Suprapubic skin (tissue), 4 donors: ENCODE results near the gene NRCAM. TPM values are rescaled to one million over a fixed set of nuclear protein-coding genes. Genes with fewer than 3 reads are reported as not detected.

ENCODE experiments used
- DNase-seq, 2 donors: peaks; one replicate each; pipeline ENCODE4 v3.0.0-alpha.2; 2019; ENCODE audit warnings: low spot score in 2 of 2
- H3K27ac ChIP-seq: fragments of 200-600 bp; sonication (generic); one replicate; pipeline ENCODE4 v1.5.1; 2019
- H3K27me3 ChIP-seq: fragments of 200-600 bp; sonication (generic); one replicate; pipeline ENCODE4 v1.5.1; 2019
- H3K36me3 ChIP-seq: fragments of 200-600 bp; sonication (generic); one replicate; pipeline ENCODE4 v1.5.1; 2019
- H3K4me1 ChIP-seq: fragments of 200-600 bp; sonication (generic); one replicate; pipeline ENCODE4 v1.5.1; 2019
- H3K4me3 ChIP-seq: fragments of 200-600 bp; sonication (generic); one replicate; pipeline ENCODE4 v1.5.1; 2019; ENCODE audit warnings: mild to moderate bottlenecking
- H3K9me3 ChIP-seq: fragments of 200-600 bp; sonication (generic); one replicate; pipeline ENCODE4 v1.5.1; 2019
- EP300 ChIP-seq: sonication (generic); formaldehyde crosslinking; IDR thresholded peaks from one replicate; pipeline ENCODE4 v1.6.1; 2017; ENCODE audit warnings: antibody characterized with exemption
- POLR2A ChIP-seq, 2 donors: fragments of 450-650 bp; IDR thresholded peaks; one replicate each; pipeline ENCODE4 v1.6.1; 2017; ENCODE audit warnings: antibody characterized with exemption in 2 of 2, mild to moderate bottlenecking in 2 of 2, moderate library complexity in 2 of 2
- POLR2AphosphoS5 ChIP-seq, 3 donors: sonication (generic); formaldehyde crosslinking; IDR thresholded peaks; one replicate each; pipeline ENCODE4 v1.6.1; 2017; ENCODE audit warnings: antibody characterized with exemption in 3 of 3
- WGBS: methylation state at CpG from one replicate; pipeline ENCODE4 v1.1.5; 2018; 5-methylcytosine and 5-hydroxymethylcytosine counted together
- total RNA-seq, 4 donors: library from RNA; depleted of rRNA; stranded (reverse); fragments of >200 nt; gene quantifications; one replicate each; pipeline ENCODE4 v1.1.0, GENCODE V29; 2016
- TF ChIP-seq, protein P1 (sequence below), 2 donors: fragments of 200-600 bp in 1 of 2; fragments of 450-650 bp in 1 of 2; sonication (generic) in 1 of 2; IDR thresholded peaks; one replicate each; pipeline ENCODE4 v1.5.1; 2016 to 2019; ENCODE audit warnings: antibody characterized with exemption in 2 of 2, mild to moderate bottlenecking in 1 of 2, moderate library complexity in 1 of 2

The NRCAM gene
- total RNA-seq, 4 donors from 2014 or later: 2.3 to 7.2 (median 2.8) TPM

DNA sequence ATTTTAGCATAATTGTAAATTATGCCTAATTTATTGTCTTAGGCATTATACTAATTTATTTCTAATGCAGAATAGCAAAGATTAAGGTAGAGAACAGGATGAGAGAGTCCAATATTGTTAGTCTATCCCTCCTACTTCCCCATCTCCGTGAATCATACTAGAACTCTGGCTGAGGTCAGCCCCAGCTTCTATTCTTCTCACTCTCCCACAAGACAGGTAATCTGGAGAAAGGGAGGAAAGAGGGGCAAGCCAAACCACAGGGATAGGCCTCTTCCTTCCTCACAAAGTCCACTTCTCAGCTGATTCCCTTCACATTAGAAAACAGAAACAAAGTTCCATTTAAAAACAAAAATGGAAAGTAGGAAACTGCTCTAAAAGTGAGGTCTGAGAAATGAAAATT lies 208.6 kb downstream of the NRCAM start:
- Histone ChIP-seq H3K36me3 (no peaks in the 10 kb centered on the region), H3K27ac (no peak overlapping the region), H3K27me3 (no peaks in the 10 kb centered on the region), H3K9me3 (no peaks in the 10 kb centered on the region), H3K4me1 (no peaks in the 10 kb centered on the region), H3K4me3 (no peak overlapping the region)
- WGBS: 80% methylated on average over 1 of the region's 1 CpG
- no peak for TF ChIP-seq POLR2A (IDR thresholded peaks at IDR 0.05)
- TF ChIP-seq POLR2AphosphoS5 (IDR thresholded peaks at IDR 0.05): no peak
- no peak for TF ChIP-seq EP300
- DNase-seq: no peak

DNA sequence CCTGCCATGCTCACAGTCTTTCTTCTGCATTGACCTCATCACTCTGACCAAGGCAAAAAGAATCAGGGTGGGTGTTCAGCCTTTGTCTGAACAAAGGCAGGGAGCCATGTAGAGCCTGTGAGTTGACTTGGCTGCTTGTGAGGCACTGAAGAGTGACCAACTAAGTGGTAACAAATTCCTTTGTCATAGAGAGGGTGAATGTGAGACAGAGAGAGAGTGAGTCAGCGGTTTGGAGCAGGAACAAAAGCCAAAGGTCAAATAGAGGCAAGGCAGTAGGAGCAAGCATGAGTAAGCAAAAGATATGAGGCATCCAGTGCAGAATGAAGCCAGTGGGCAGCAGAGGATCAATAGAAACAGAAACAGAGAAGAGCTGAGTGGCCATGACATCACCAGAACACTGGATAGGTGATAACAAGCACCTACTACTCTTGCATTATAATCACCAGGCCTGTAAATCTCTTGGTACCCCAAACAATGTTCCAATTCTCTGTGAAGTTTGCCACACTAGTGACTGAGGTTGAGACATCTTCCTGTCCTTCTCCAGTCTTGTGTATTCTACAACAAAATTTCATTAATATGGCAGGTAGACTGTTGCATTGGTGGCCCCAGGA lies 209.9 kb downstream of the NRCAM start:
- no peak for DNase-seq
- H3K9me3 ChIP-seq: no peaks in the 10 kb centered on the region
- WGBS: 60% methylated on average over 1 of the region's 1 CpG
- TF ChIP-seq POLR2A (IDR thresholded peaks at IDR 0.05): no peak
- TF ChIP-seq POLR2AphosphoS5 (IDR thresholded peaks at IDR 0.05): no peak
- TF ChIP-seq, protein P1, sequence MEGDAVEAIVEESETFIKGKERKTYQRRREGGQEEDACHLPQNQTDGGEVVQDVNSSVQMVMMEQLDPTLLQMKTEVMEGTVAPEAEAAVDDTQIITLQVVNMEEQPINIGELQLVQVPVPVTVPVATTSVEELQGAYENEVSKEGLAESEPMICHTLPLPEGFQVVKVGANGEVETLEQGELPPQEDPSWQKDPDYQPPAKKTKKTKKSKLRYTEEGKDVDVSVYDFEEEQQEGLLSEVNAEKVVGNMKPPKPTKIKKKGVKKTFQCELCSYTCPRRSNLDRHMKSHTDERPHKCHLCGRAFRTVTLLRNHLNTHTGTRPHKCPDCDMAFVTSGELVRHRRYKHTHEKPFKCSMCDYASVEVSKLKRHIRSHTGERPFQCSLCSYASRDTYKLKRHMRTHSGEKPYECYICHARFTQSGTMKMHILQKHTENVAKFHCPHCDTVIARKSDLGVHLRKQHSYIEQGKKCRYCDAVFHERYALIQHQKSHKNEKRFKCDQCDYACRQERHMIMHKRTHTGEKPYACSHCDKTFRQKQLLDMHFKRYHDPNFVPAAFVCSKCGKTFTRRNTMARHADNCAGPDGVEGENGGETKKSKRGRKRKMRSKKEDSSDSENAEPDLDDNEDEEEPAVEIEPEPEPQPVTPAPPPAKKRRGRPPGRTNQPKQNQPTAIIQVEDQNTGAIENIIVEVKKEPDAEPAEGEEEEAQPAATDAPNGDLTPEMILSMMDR (IDR thresholded peaks at IDR 0.05): no peak
- TF ChIP-seq EP300: no peak
- H3K27ac ChIP-seq: no peak overlapping the region
- H3K27me3 ChIP-seq: no peaks in the 10 kb centered on the region
- no peak overlapping the region for H3K4me3 ChIP-seq
- H3K36me3 ChIP-seq: no peaks in the 10 kb centered on the region
- no peaks in the 10 kb centered on the region for H3K4me1 ChIP-seq

DNA sequence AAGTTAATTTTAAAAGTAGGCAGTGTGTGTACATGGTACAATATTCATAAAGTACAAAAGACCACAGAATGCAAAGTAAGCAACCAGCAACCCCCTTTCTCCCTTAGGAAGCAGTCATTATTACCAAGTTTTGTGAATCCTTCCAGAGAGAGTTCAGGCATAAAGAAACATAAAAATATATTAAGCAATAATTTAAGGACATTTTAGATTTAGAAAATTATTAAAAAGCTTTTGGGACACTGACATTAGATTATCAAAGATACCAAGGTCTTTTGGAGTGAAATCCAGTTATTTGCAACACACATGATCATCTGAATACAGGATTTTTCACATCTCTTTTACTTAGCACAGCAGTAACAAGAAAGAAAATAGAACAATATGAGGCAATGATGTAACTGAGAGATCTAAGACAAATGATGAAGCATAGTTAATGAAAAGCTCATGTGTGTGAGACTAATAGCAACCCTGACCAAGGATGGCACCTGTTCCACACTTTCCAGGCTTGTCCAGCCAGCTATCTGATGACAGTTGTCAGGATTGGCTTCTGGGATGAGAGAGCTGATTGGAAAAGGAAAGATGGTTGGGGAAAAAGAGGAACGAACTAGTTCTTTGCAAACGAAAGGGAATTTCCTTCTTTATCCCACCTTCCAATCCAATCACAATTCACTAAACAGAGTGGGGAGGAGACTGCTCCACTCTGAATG lies 210.6 kb downstream of the NRCAM start:
- Histone ChIP-seq H3K9me3 (no peaks in the 10 kb centered on the region), H3K27me3 (no peaks in the 10 kb centered on the region), H3K36me3 (no peaks in the 10 kb centered on the region), H3K4me1 (no peaks in the 10 kb centered on the region), H3K4me3 (no peak overlapping the region), H3K27ac (no peak overlapping the region)
- 58% methylated on average over 2 of the region's 2 CpGs for WGBS
- no peak for DNase-seq
- no peak for TF ChIP-seq EP300
- TF ChIP-seq POLR2A (IDR thresholded peaks at IDR 0.05): no peak
- TF ChIP-seq POLR2AphosphoS5 (IDR thresholded peaks at IDR 0.05): no peak
- TF ChIP-seq, protein P1 (IDR thresholded peaks at IDR 0.05): no peak

DNA sequence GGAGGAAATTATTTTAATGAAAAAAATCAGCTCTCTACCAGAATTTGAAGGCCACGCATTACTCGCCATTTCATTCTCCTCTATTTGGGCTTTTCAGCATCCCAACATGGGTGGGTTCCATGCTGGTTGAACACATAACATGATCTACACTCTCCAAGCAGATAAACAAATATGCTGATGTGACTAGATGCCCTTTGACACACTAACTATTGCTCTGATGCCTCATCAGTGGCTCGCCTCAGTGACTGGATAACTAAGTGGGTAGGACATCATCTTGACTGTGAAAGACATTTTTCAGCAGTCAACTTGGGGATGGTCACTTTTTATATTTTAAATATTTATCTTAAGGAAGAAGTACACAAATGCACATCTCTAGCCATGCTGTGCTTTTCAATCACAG lies 212.1 kb downstream of the NRCAM start:
- Histone ChIP-seq H3K27ac (no peak overlapping the region), H3K4me3 (no peak overlapping the region), H3K27me3 (no peaks in the 10 kb centered on the region), H3K4me1 (no peaks in the 10 kb centered on the region), H3K36me3 (no peaks in the 10 kb centered on the region), H3K9me3 (no peaks in the 10 kb centered on the region)
- TF ChIP-seq, protein P1 (IDR thresholded peaks at IDR 0.05): no peak
- TF ChIP-seq EP300: no peak
- no peak for TF ChIP-seq POLR2AphosphoS5 (IDR thresholded peaks at IDR 0.05)
- no peak for TF ChIP-seq POLR2A (IDR thresholded peaks at IDR 0.05)
- DNase-seq: no peak
- WGBS: 92% methylated on average over 3 of the region's 3 CpGs

DNA sequence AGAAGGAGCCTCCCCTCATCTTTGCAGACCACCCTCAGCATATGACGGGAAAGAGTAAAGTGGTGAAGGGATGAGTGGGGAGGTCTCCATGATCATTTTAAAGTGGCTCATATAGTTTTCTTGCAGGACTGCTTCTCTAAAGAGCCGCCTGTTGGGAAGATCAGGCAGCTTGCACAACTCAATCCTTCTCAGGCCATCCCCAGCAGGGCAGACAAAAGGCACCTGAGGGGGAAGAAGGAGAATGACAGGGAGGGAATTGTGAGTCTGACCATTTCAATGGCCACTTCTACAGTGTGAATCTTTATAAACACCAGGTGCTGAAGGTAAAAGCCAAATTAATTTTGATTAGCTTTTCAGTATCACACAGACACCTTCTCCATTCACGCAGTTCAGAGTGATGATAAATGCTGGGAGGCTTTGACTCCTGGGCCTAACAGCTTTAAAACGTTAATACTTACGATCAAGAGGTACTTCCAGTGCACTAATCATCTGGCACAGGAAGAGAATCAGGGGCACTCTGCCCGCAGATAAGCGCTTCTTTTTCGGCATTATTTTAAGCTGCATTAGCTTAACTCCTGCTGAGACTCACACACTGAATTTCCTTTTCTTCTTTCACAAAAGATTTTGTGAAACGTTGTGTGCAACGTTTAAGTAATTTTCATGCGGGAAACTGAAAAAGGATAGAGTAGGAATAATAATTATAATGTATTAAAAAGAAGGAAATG lies 216.6 kb downstream of the NRCAM start:
- TF ChIP-seq POLR2AphosphoS5 (IDR thresholded peaks at IDR 0.05) (no peak), POLR2A (IDR thresholded peaks at IDR 0.05) (no peak), EP300 (no peak)
- TF ChIP-seq, protein P1 (IDR thresholded peaks at IDR 0.05): no peak
- DNase-seq: no peak
- Histone ChIP-seq H3K27ac (no peak overlapping the region), H3K27me3 (no peaks in the 10 kb centered on the region), H3K4me3 (no peak overlapping the region), H3K36me3 (no peaks in the 10 kb centered on the region), H3K9me3 (no peaks in the 10 kb centered on the region), H3K4me1 (no peaks in the 10 kb centered on the region)
- 79% methylated on average over 11 of the region's 11 CpGs for WGBS
